Liver (tissue), 3 donors: ENCODE results near the gene LCTL.

Experiments
- CTCF ChIP-seq: fragments of 150-350 bp; IDR thresholded peaks from 2 replicates; pipeline ENCODE4 v1.5.1; 2017; ENCODE audit warnings: improper control_type of control experiment, low read depth, low read length; ENCODE audit not compliant: missing input control
- EGR1 ChIP-seq, 2 donors: IDR thresholded peaks; 2 replicates each; pipeline ENCODE4 v1.6.1; 2016 to 2018; ENCODE audit warnings: antibody characterized with exemption in 2 of 2, low read depth in 2 of 2
- FOXA1 ChIP-seq: IDR thresholded peaks from 2 replicates; pipeline ENCODE4 v1.6.1; 2016; ENCODE audit warnings: antibody characterized with exemption
- HNF4A ChIP-seq, 2 donors: conservative IDR thresholded peaks; 2 replicates each; pipeline ENCODE4 v1.6.1; 2016; ENCODE audit warnings: antibody characterized with exemption in 2 of 2, mild to moderate bottlenecking in 2 of 2
- JUND ChIP-seq, 2 donors: IDR thresholded peaks; 2 replicates each; pipeline ENCODE4 v1.6.1; 2016; ENCODE audit warnings: antibody characterized with exemption in 2 of 2
- MAX ChIP-seq: IDR thresholded peaks from 2 replicates; pipeline ENCODE4 v1.6.1; 2016; ENCODE audit warnings: antibody characterized with exemption
- REST ChIP-seq: IDR thresholded peaks from 2 replicates; pipeline ENCODE4 v1.6.1; 2016; ENCODE audit warnings: antibody characterized with exemption, mild to moderate bottlenecking
- RXRA ChIP-seq, 2 donors: IDR thresholded peaks; 2 replicates each; pipeline ENCODE4 v1.6.1; 2017 to 2018; ENCODE audit warnings: antibody characterized with exemption in 2 of 2, mild to moderate bottlenecking in 1 of 2
- SP1 ChIP-seq: IDR thresholded peaks from 2 replicates; pipeline ENCODE4 v1.6.1; 2018; ENCODE audit warnings: antibody characterized with exemption, mild to moderate bottlenecking
- YY1 ChIP-seq: IDR thresholded peaks from 2 replicates; pipeline ENCODE4 v1.6.1; 2016; ENCODE audit warnings: antibody characterized with exemption, mild to moderate bottlenecking
- ZBTB33 ChIP-seq: IDR thresholded peaks from 2 replicates; pipeline ENCODE4 v1.6.1; 2016; ENCODE audit warnings: antibody characterized with exemption
- donor health status: healthy.
- donor health status: healthy.

GRCh38 chr15:66508293-66508883 lies 57.4 kb downstream of the LCTL start:
- no peak for TF ChIP-seq CTCF
- TF ChIP-seq REST = no peak
- TF ChIP-seq SP1 = no peak
- TF ChIP-seq ZBTB33 = no peak
- TF ChIP-seq RXRA (IDR thresholded peaks at IDR 0.05) = no peak
- no peak for TF ChIP-seq HNF4A (conservative IDR thresholded peaks at IDR 0.05)
- no peak for TF ChIP-seq EGR1 (IDR thresholded peaks at IDR 0.05; ENCODE audit: low read depth in 2 of 2)
- TF ChIP-seq JUND (IDR thresholded peaks at IDR 0.05) = no peak
- TF ChIP-seq FOXA1 = no peak
- no peak for TF ChIP-seq MAX
- no peak for TF ChIP-seq YY1
